HepG2 (cell line): Measurements from ENCODE around the gene ALS2CL. TPM values are rescaled to one million over a fixed set of nuclear protein-coding genes. Genes with fewer than 3 reads are reported as not detected.

Source experiments
- ATAC-seq: fragments of 200-7000 bp; cut with Tn5 transposase; 3 replicates; pipeline ENCODE4 v1.9.1; 2020; ENCODE audit warnings: mild to moderate bottlenecking, moderate library complexity
- BruUV-seq: library from RNA; stranded (reverse); fragments of 400-500 nt; replicated peaks from 2 replicates; lab custom pipeline; 2021; lab: Mats Ljungman, UMichigan
- CTCF ChIA-PET: fragments of 300-600 bp; formaldehyde crosslinking; extraction: SDS; loops from one replicate; lab custom pipeline; 2021; ENCODE audit warnings: low total read pairs, inconsistent platforms, low intra/inter-chr PET ratio; lab: Yijun Ruan, JAX
- POLR2A ChIA-PET: fragments of 350-600 bp; sonication (Branson Sonifier 250); formaldehyde crosslinking; loops from one replicate; lab custom pipeline; 2020; ENCODE audit warnings: antibody characterized with exemption, inconsistent platforms; lab: Yijun Ruan, JAX
- DNase-seq: peaks from one replicate; pipeline ENCODE4 v3.0.0-alpha.2; 2015; ENCODE audit warnings: low spot score
- FAIRE-seq: peaks from 3 replicates; lab custom pipeline; 2011; peaks lifted over from hg19 to GRCh38; lab: Jason Lieb, UNC
- H2AFZ ChIP-seq: one replicate; pipeline ENCODE4 v1.6.1; 2011; ENCODE audit warnings: low read length, inconsistent platforms
- H3K27ac ChIP-seq: fragments of 300-600 bp; 3 replicates; pipeline ENCODE4 v1.8.0; 2011; ENCODE audit warnings: mixed run types, mild to moderate bottlenecking, mixed read lengths, low read length, inconsistent platforms; ENCODE audit not compliant: insufficient read depth; ENCODE audit errors: extremely low read length
- H3K27me3 ChIP-seq, 2 experiments: fragments of 200-600 bp in 1 of 2; 2 replicates in 1 of 2; 3 replicates in 1 of 2; pipeline versions ENCODE4 v1.6.0 to v1.8.0; 2011; ENCODE audit warnings: low read length in 2 of 2, mild to moderate bottlenecking in 2 of 2, moderate library complexity in 2 of 2, inconsistent platforms in 1 of 2; ENCODE audit not compliant: insufficient read depth in 2 of 2, control insufficient read depth in 1 of 2
- H3K36me3 ChIP-seq, 2 experiments: fragments of 200-600 bp in 1 of 2; replicated peaks in 1 of 2; 2 replicates in 1 of 2; 3 replicates in 1 of 2; pipeline versions ENCODE4 v1.5.1 to v1.8.0; 2011; ENCODE audit warnings: low read length in 2 of 2, inconsistent platforms in 1 of 2; ENCODE audit not compliant: insufficient read depth in 2 of 2, control insufficient read depth in 1 of 2
- H3K4me1 ChIP-seq: 2 replicates; pipeline ENCODE4 v1.5.1; 2012; ENCODE audit warnings: low read length, inconsistent platforms; ENCODE audit not compliant: insufficient read depth
- H3K4me2 ChIP-seq: 2 replicates; pipeline ENCODE4 v1.6.0; 2011; ENCODE audit warnings: low read depth, low read length, inconsistent platforms
- H3K4me3 ChIP-seq, 3 experiments: fragments of 200-600 bp in 1 of 3; sonication (generic), shearing (Covaris generic) in 1 of 3; replicated peaks in 1 of 3; 2 replicates each; pipeline ENCODE4 v1.5.1; 2011 to 2016; ENCODE audit warnings: low read length in 3 of 3, inconsistent platforms in 2 of 3, low read depth in 2 of 3, mild to moderate bottlenecking in 2 of 3, control low read depth in 1 of 3, mixed read lengths in 1 of 3; ENCODE audit not compliant: insufficient read depth in 1 of 3
- H3K79me2 ChIP-seq: one replicate; pipeline ENCODE4 v1.6.1; 2011; ENCODE audit warnings: low read length, inconsistent platforms; ENCODE audit not compliant: insufficient read depth
- H3K9ac ChIP-seq: 2 replicates; pipeline ENCODE4 v1.6.0; 2011; ENCODE audit warnings: mild to moderate bottlenecking, low read depth, low read length, inconsistent platforms; ENCODE audit not compliant: insufficient read depth
- H3K9me3 ChIP-seq: 2 replicates; pipeline ENCODE4 v1.5.1; 2012; ENCODE audit warnings: mild to moderate bottlenecking, low read length
- H4K20me1 ChIP-seq: 2 replicates; pipeline ENCODE4 v1.6.0; 2011; ENCODE audit warnings: inconsistent platforms, mild to moderate bottlenecking, low read length, moderate library complexity; ENCODE audit not compliant: insufficient read depth
- ARNT2 ChIP-seq: sonication (generic); formaldehyde crosslinking; IDR thresholded peaks from 2 replicates; pipeline ENCODE4 v1.8.0; 2022; ENCODE audit warnings: mild to moderate bottlenecking, low read depth, missing genetic modification reagents, moderate library complexity
- ZFYVE20 ChIP-seq: sonication (generic); formaldehyde crosslinking; IDR thresholded peaks from 2 replicates; pipeline ENCODE4 v1.8.0; 2023; ENCODE audit warnings: low read depth, mild to moderate bottlenecking, moderate library complexity, missing genetic modification reagents, borderline replicate concordance
- ZKSCAN1 ChIP-seq: fragments of 150-350 bp; IDR thresholded peaks from 2 replicates; pipeline ENCODE4 v1.6.1; 2014; ENCODE audit warnings: low read length
- ZNF207 ChIP-seq: fragments of 450-650 bp; IDR thresholded peaks from 2 replicates; pipeline ENCODE4 v1.6.1; 2016; ENCODE audit warnings: antibody characterized with exemption, borderline replicate concordance
- ZNF225 ChIP-seq: sonication (generic); formaldehyde crosslinking; IDR thresholded peaks from 2 replicates; pipeline ENCODE4 v1.4.0; 2020; ENCODE audit warnings: mild to moderate bottlenecking, missing genetic modification reagents
- WGBS: methylation state at CpG from one replicate; pipeline ENCODE4 v1.1.6; 2017; ENCODE audit warnings: low lambda C conversion rate; 5-methylcytosine and 5-hydroxymethylcytosine counted together
- in situ Hi-C: cut with HindIII; loops from 2 replicates; pipeline ENCODE4 v1.10.0; 2017; ENCODE audit warnings: low pct_unique_long_range_greater_than_20kb; ENCODE audit not compliant: extremely low pct_ligation_motif_present
- intact Hi-C: fragments of 100-400 bp; cut with micrococcal nuclease; formaldehyde crosslinking; loops from one replicate; pipeline ENCODE4 v1.10.0; 2022; ENCODE audit not compliant: unreplicated experiment
- polyA plus RNA-seq, 8 experiments: library from polyadenylated mRNA; depleted of rRNA in 3 of 8; stranded (reverse) in 7 of 8; unstranded in 1 of 8; fragments of >200 nt; fragmentation: Illumina TruSeq in 4 of 8; extraction: Trizol in 4 of 8; gene quantifications; 2 replicates each; pipeline versions ENCODE4 v1.2.1 to v1.2.3, GENCODE V29; 2011 to 2016; ENCODE audit warnings: low read depth in 4 of 8, missing spikeins in 1 of 8, mixed read lengths in 1 of 8; ENCODE audit not compliant: insufficient read depth in 1 of 8
- total RNA-seq, 5 experiments: library from RNA; depleted of rRNA; stranded (reverse); fragments of >200 nt; fragmentation: Illumina TruSeq; extraction: Trizol; gene quantifications; 2 replicates each; pipeline ENCODE4 v1.2.3, GENCODE V29; 2016; ENCODE audit warnings: low read depth in 1 of 5
- TF ChIP-seq, protein P1 (sequence below): sonication (generic); formaldehyde crosslinking; IDR thresholded peaks from 2 replicates; pipeline ENCODE4 v1.4.0; 2020; ENCODE audit warnings: missing genetic modification reagents
- TF ChIP-seq, protein P2 (sequence below): sonication (generic); formaldehyde crosslinking; IDR thresholded peaks from 2 replicates; pipeline ENCODE4 v1.5.0; 2020; ENCODE audit warnings: missing genetic modification reagents
- TF ChIP-seq, protein P3 (sequence below): fragments of 450-650 bp; IDR thresholded peaks from 2 replicates; pipeline ENCODE4 v1.6.1; 2016
- TF ChIP-seq, protein P4 (sequence below): sonication (generic); formaldehyde crosslinking; IDR thresholded peaks from 2 replicates; pipeline ENCODE4 v1.9.0; 2021; ENCODE audit warnings: missing genetic modification reagents, borderline replicate concordance

The ALS2CL gene
- total and polyA plus RNA-seq, 2 of the 13 experiments (the other 11 are each of a cell fraction or from before 2014, with no cell fraction given) = not detected

- ChIA-PET POLR2A (no interaction called here), CTCF (no interaction called here)
- Histone ChIP-seq H3K79me2 (no peaks in the 10 kb centered on the region), H3K9me3 (no peaks in the 10 kb centered on the region), H3K9ac (no peak overlapping the region), H2AFZ (no peak overlapping the region), H3K4me3 (no peak overlapping the region), H4K20me1 (no peaks in the 10 kb centered on the region), H3K27me3 (no peaks in the 10 kb centered on the region; a peak in 1 of 5 replicates), H3K4me1 (no peaks in the 10 kb centered on the region), H3K36me3 (no peaks in the 10 kb centered on the region), H3K4me2 (no peak overlapping the region), H3K27ac (no peak overlapping the region)
- in situ Hi-C loops (no loop called here), intact Hi-C loops (no loop called here)
- no peak for DNase-seq
- no peak for ATAC-seq
- FAIRE-seq = no peak
- 21% methylated on average over 4 of the region's 4 CpGs for WGBS
- BruUV-seq = no TSS peak
- TF ChIP-seq, protein P1, sequence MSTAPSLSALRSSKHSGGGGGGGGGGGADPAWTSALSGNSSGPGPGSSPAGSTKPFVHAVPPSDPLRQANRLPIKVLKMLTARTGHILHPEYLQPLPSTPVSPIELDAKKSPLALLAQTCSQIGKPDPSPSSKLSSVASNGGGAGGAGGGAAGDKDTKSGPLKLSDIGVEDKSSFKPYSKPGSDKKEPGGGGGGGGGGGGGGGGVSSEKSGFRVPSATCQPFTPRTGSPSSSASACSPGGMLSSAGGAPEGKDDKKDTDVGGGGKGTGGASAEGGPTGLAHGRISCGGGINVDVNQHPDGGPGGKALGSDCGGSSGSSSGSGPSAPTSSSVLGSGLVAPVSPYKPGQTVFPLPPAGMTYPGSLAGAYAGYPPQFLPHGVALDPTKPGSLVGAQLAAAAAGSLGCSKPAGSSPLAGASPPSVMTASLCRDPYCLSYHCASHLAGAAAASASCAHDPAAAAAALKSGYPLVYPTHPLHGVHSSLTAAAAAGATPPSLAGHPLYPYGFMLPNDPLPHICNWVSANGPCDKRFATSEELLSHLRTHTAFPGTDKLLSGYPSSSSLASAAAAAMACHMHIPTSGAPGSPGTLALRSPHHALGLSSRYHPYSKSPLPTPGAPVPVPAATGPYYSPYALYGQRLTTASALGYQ (CRISPR knock-in tag) = no peak
- no peak for TF ChIP-seq ZFYVE20 (CRISPR knock-in tag)
- TF ChIP-seq, protein P2, sequence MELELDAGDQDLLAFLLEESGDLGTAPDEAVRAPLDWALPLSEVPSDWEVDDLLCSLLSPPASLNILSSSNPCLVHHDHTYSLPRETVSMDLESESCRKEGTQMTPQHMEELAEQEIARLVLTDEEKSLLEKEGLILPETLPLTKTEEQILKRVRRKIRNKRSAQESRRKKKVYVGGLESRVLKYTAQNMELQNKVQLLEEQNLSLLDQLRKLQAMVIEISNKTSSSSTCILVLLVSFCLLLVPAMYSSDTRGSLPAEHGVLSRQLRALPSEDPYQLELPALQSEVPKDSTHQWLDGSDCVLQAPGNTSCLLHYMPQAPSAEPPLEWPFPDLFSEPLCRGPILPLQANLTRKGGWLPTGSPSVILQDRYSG = no peak
Measured at GRCh38 chr3:46626039-46626438, 67.4 kb downstream of the ALS2CL start.

DNA sequence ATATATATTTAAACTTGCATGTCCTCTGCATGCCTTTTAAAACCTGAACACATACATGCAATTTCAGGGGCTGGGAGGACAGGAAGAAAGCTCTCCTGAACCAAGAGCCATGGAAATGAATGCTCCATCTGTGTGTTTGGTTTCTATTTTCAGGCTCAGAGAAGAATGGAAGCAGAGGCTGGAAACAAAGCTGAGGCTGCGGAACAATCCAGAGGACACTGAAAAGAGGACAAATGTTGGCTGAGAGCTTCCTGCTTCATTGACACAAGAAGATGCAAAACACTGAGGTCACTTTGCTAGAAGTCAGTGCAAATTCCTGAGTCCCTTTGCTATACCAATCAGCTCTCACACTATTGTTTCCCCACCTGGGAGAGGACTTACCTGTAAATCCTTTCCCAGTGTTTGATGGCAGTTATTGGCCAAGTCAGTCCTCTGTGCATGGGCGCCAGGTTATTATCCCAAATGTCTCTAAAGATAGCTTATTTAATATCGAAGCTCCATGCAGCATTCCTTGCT is 68.4 kb downstream of the ALS2CL start:
- no peaks in the 10 kb centered on the region for H3K4me1 ChIP-seq
- no peak overlapping the region for H2AFZ ChIP-seq
- H3K79me2 ChIP-seq = no peaks in the 10 kb centered on the region
- intact Hi-C loops (no loop called here), in situ Hi-C loops (no loop called here)
- H3K36me3 ChIP-seq = no peaks in the 10 kb centered on the region
- H4K20me1 ChIP-seq = no peaks in the 10 kb centered on the region
- no peaks in the 10 kb centered on the region for H3K9me3 ChIP-seq
- no peak for DNase-seq
- TF ChIP-seq, protein P3, sequence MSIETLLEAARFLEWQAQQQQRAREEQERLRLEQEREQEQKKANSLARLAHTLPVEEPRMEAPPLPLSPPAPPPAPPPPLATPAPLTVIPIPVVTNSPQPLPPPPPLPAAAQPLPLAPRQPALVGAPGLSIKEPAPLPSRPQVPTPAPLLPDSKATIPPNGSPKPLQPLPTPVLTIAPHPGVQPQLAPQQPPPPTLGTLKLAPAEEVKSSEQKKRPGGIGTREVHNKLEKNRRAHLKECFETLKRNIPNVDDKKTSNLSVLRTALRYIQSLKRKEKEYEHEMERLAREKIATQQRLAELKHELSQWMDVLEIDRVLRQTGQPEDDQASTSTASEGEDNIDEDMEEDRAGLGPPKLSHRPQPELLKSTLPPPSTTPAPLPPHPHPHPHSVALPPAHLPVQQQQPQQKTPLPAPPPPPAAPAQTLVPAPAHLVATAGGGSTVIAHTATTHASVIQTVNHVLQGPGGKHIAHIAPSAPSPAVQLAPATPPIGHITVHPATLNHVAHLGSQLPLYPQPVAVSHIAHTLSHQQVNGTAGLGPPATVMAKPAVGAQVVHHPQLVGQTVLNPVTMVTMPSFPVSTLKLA = no peak
- no peak for TF ChIP-seq ZNF207
- TF ChIP-seq, protein P4, sequence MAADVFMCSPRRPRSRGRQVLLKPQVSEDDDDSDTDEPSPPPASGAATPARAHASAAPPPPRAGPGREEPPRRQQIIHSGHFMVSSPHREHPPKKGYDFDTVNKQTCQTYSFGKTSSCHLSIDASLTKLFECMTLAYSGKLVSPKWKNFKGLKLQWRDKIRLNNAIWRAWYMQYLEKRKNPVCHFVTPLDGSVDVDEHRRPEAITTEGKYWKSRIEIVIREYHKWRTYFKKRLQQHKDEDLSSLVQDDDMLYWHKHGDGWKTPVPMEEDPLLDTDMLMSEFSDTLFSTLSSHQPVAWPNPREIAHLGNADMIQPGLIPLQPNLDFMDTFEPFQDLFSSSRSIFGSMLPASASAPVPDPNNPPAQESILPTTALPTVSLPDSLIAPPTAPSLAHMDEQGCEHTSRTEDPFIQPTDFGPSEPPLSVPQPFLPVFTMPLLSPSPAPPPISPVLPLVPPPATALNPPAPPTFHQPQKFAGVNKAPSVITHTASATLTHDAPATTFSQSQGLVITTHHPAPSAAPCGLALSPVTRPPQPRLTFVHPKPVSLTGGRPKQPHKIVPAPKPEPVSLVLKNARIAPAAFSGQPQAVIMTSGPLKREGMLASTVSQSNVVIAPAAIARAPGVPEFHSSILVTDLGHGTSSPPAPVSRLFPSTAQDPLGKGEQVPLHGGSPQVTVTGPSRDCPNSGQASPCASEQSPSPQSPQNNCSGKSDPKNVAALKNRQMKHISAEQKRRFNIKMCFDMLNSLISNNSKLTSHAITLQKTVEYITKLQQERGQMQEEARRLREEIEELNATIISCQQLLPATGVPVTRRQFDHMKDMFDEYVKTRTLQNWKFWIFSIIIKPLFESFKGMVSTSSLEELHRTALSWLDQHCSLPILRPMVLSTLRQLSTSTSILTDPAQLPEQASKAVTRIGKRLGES (CRISPR knock-in tag) = no peak
- TF ChIP-seq ZNF225 (CRISPR knock-in tag) = no peak
- no peak for TF ChIP-seq ZKSCAN1
- no peak for TF ChIP-seq ARNT2 (CRISPR knock-in tag)
- no TSS peak for BruUV-seq
- H3K4me2 ChIP-seq = no peak overlapping the region
- no peak overlapping the region for H3K9ac ChIP-seq
- H3K27ac ChIP-seq = no peak overlapping the region
- ChIA-PET CTCF (no interaction called here), POLR2A (no interaction called here)
- H3K4me3 ChIP-seq = no peak overlapping the region
- ATAC-seq = no peak
- peaks cover 0 to 2% of the 10 kb centered on the region in 2 experiments; a peak in 1 of 5 replicates for H3K27me3 ChIP-seq
- FAIRE-seq = no peak
- 56% methylated on average over 3 of the region's 3 CpGs for WGBS
